Medulla oblongata (tissue), 1 donor: ENCODE measurements around the gene SGTA.
A peak's percentile ranks its signal among the peaks of the same experiment; 100 is the strongest.
"Not testable (repeated sequence)": the region's sequence is repeated elsewhere in the genome, so short reads cannot be mapped to it uniquely, and the experiment has no call there.

Experiments used
- DNase-seq: peaks from one replicate; pipeline ENCODE4 v3.0.0-alpha.2; 2015; ENCODE audit errors: extremely low spot score

SGTA gene

DNA sequence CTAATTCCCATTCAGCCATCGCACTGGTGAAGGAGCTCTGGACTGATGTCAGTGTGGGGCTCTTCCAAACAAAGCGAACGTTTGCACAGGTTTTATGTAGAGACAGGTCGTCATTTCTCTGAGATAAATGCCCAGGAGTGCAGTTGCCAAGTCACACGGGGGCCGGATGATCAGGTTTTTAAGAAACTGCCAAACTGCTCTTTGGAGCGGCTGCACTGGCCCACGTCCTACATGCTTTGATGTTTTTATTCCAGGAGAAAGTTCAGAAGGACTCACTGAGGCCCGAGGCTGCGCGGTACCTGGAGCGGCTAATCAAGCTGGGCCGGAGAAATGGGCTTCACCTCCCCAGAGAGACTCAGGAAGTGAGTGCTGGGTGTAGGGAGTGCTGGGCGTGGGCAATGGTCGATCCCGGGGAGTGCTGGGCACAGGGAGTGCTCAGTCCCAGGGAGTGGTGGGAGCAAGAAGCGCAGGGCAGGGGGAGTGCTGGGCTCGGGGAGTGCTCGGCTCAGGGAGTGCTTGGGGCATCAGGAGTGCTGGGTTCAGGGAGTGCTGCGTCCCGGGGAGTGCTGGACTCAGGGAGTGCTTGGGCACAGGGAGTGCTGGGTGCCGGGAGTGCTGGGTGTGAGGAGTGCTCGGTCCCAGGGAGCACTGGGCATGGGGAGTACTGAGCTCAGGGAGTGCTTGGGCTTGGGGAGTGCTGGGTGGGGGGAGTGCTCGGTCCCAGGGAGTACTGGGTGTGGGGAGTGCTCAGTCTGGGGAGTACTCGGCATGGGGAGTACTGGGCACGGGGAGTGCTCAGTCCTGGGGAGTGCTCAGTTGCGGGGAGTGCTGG is 13.0 kb upstream of the SGTA start:
- DNase-seq: no peak

DNA sequence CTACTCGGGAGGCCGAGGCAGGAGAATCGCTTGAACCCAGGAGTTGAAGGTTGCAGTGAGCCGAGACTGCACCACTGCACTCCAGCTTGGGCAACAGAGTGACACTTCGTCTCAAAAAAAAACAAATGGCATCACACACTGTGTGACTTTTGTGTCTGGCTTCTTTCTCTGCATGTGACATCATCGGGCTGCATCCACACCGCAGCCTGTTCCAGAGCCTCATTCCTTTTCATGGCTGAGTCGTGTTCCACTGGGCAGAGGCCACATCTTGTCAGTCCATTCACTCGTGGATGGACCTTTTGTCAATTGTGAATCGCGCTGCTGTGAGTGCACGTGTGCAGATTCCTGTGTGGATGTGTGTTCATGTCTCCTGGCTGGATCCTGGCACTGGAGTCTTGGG is 10.5 kb upstream of the SGTA start:
- no peak for DNase-seq

DNA sequence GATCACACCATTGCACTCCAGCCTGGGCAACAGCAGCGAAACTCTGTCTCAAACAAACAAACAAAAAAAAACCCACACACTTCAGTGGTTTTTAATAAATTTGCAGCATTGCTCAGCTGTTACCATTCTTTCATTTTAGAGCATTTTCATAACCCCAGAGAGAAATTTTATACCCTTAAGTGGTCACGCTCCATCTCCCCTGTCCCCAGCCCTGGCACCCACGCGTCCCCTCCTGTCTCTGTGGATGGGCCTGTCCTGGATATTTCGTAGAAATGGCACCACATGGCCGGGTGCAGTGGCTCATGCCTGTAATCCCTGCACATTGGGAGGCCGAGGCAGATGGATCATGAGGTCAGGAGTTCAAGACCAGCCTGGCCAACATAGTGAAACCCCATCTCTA is 10.1 kb upstream of the SGTA start:
- no peak for DNase-seq

DNA sequence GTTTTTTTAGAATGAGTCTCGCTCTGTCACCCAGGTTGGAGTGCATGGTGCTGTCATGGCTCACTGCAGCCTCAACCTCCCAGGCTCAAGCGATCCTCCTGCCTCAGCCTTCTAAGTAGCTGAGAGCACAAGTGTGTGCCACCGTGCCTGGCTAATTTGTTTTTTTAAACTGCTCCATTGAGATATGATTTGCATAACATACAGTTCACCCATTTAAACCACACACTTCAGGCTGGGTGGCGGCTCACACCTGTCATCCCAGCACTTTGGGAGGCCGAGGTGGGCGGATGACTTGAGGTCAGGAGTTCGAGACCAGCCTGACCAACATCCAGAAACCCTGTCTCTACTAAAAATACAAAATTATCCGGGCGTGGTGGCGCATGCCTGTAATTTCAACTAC is 9.6 kb upstream of the SGTA start:
- not testable (repeated sequence) for DNase-seq

DNA sequence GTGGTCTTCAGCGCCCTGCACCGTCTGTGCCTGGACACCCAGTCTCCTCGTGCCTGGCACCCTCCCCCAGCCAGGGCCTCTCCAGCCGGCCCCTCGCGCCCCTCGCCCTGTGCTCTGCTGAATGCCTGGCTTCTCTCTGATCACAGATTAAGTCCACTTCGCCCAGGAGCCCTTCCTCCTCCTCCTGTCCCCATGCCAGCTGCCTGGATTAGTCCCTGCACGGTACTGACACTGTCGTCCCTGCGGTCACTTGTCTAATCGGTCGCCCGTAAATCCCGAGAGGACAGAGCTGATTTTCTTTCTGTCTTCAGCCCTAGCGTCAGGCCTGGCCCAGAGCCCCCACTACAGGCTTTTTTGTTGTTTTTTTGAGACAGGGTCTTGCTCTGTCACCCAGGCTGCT is 8.8 kb upstream of the SGTA start:
- DNase-seq: no peak

DNA sequence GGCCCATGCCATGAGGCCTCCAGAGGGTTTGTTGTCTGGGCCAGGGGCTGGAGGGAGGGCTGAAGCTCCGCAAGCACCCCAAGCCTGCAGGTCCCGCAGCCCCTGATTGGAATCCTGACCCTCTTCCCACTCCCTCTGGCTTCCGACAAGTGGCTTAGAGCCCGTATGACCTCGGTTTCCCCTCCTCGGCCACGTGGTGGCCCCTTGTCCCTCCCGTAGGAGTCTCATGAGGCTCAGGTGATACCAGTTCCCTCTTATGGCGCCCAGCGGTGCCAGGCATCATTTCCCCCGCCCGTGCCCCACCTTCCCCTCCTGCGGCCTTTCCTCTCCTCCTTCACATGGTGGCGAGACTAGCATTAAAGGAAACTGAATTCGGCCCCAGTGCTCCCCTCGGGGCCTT is 8.4 kb upstream of the SGTA start:
- DNase-seq: no peak

DNA sequence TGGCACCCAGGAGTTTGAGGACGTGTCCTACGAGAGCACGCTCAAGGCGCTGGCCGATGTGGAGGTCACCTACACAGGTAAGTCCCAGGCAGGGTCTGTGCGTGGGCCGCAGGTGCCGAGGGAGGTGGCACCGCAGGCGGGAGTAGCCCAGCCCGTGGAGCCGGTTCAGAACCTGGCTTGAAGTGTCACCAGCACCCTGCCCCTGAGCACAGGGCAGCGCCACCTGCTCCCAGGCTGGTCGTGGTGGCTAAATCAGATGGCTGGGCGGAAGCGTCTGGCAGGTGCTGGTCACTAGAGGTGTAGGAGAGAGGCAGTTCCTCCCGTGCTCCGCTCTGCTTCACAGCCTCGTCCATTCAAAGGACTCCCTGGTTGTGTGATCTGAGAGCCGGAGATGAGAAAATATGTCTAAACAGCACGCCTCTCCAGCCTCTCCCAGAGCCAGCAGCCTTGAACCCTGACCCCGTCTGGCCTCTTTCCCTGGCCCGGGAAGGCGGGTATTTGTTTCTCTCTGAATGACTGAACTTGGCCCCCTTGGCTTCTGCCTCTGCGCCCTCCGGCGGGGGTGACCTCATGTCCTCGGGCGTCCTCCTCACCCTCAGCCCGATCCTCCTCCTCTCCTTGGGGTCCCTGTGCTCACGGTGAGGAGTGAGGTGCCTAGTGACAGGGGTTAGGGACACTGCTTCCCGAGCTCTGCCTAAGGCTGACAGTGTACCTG is 7.6 kb upstream of the SGTA start:
- no peak for DNase-seq

DNA sequence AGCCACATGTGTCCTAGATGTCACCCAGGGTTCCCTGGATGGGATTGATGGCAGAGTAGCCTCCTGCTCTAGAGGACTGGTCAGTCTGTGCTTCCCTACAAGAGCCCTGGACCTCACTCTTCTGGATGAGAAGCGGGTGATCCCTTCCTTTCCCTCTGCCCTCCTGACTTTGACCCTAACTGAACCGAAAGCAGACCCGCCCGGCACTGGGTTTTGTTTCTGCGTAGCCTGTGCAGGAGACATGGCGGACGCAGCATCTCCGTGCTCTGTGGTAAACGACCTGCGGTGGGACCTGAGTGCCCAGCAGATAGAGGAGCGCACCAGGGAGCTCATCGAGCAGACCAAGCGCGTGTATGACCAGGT is 7.1 kb upstream of the SGTA start:
- DNase-seq: no peak

DNA sequence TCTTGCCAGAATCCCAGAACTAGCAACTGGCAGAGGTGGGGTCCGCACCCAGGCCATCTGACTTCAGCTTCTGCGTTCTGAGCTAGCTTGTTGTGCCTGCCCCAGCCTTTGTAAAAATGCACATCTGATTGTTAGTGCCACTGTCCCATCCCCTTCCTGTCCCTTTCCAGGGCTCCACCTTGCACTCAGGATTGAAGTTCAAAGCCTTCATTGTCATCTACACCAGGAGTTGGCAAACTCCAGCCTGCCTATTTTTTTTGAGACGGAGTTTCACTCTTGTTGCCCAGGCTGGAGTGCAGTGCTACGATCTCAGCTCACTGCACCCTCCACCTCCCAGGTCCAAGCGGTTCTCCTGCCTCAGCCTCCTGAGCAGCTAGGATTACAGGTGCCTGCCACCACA is 5.2 kb upstream of the SGTA start:
- no peak for DNase-seq

DNA sequence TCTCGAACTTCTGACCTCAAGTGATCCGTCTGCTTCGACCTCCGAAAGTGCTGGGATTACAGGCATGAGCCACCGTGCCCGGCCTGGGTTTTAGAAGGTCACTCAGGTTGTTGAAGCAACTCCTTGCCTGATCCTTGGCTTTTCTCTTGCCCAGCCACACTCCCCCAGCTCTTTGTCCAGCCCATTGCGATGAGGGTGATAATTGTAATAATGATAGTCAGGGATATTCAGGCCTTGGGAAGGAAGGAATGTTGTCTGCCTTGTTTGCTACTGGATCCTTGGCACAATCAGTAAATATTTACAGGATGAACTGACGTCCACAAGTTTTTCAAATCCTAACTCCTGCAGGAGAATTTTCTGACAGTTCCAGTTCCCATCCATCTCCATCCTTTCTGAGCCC is 4.0 kb upstream of the SGTA start:
- DNase-seq: no peak

DNA sequence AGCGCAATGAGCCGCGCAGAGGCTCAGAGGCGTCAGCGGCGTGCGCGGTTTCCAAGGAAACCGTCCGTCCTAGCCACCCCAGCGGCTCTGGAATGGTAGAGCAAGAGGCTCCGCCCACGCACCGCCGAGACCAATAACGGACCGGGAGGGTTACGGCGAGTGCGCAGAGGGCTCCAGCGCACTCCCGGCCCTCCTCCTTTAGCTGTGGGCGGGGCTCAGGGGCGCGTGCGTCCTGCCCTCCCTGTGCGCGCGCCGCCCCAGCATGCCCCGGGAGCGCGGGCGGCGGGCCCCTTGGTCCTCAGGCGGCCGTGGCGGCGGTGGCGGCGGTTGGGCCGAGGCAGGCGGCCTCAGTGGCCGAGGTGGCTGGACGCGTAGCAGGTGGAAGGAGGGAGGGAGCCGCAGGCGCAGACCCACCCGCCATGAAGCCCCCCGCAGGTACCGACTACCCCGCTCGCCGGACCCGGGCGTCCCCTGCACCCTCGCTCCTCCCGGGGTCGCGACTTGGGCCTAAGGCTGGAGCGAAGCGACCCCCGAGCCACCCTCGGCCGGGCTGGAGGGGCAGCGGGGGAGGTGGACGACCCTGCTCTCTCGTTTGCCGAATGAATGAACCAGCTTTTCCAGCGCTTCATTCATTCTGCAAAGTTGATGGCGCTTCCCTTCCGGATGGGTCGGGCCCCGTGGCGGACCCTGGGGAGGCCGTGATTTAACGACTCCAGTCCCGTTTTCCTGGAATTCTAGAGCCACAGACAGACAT is 2.3 kb upstream of the SGTA start, which contains the start of gene THOP1:
Gene THOP1 (plus strand): TSS at position 260 of the 754 bp plus-strand sequence. CDS start 160 bp downstream, at position 420.
- DNase-seq: peak; percentile 99

DNA sequence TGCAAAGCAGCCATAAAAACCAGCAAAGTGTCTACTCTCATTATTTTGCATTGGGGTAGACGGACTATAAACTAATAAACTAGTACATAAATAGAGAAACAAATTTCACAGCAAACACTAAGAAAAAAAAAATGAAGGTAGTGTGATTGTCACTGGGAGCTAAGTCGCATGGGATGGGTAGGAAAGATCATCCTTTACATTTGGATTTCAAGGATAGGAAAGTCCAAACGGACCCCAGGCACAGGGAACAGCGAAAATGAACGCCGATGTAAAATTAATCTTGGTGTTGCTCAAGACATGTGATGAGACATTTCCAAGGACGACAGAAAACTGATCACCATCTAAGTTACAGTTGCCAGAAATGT is 690 bp upstream of the SGTA start:
- no peak for DNase-seq

DNA sequence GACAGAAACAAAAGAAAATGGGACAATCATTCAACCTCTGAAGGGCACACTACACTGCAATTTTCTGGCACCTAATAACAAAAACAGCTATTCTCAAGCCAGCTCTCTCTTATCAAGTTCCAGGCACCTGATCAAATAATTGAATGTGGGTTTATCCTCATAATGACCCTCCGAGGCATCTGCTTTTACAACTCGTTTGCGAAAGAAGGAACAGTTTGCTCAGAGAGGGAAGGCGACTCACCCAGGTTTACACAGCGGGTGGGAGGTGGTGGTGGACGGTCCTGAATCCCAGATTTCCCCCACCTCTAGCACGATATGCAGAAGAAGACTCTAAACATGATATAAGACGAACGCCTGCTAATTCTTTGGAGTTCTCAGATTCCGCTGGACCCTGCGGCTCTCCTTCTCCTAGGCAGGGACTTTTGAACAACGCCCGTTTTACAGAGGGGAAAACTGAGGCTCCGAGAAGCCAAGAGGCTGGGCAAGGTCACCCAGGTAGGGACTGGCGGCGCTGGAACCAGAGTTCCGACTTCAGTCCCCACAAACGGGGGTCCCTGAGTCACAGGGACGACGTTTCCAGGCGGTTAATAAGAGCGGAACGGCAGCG is 641 bp downstream of the SGTA start:
- no peak for DNase-seq

DNA sequence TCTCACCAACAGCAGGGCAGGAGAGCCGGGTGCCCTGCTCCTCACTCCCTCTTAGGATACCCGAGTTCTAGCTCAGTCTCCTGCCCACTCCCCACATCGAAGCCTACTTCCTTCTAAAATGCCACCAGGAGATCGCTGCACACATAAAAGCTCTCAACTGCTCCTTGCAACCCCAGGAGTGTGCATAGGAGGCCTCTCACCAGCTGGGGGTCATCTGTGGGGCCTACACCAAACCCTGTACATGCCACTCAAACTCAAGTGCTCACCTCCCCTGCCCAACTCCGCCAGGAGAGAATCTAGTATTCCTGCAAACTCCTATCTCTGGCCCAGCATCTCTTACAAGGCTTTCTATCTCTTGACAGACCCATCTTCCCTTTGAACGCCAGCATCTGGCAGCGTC is 2.8 kb downstream of the SGTA start:
- no peak for DNase-seq

DNA sequence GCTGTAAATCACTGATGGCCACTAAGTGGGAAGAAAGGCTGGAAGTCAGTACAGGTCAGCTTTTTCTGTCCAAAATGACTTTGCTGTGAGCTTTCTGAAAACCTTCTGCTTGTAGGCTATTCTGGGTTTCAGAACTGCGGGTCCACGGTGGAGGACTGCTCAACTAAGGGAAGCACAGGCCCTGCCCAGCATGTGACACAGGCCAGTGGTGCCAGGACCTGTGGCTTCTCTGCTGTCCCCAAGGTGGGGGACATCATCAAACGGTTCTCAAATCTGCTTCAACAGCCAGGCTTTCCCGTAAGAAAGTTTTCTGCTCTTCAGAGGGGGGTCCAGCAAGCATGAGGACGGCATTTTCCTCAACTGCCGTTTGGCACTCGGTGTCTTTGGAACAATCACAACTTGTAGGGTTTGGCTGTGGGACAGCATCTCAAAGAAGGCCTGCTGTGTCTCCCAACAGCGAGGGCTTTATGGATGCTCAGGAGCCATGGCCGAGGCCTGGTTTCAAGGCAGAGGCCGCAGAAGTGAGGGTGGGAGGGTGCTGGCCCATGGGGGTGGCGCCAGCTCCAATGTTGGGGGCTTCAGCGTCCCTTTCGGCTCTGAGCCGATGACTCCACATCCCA is 3.8 kb downstream of the SGTA start:
- DNase-seq: peak; percentile 81

DNA sequence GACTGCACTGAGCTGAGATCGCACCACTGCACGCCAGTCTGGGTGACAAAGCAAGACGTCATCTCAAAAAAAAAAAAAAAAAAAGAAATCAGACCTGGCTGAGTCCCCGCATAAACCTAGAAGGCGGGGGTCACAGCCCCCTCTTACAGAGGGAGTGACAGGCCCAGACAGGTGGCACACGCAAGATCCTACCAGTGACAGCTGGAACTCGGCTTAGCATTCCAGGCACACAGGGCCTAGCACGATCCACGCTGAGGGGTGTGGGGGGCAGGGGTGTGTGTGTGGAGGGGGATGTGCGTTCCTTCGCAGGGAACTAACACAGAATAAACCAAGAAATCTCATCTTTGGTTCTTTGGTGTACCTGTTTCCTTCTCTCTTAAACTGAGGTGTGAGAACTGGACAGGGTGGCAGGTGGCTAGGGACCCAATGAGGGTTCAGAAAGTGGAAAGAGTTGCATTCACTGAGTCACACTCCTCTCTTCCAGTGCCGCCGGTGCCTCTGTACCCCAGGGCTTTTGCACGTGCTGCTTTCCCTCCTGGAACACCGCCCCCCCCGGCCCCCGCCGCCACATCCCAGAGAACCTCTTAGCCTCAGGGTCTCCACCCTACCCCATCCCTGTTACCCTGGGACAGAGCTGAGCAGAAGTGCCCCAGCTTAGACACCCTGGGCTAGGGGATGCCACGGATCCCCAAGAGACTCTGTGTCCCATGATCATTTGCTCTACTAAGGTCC is 5.0 kb downstream of the SGTA start:
- DNase-seq: no peak

DNA sequence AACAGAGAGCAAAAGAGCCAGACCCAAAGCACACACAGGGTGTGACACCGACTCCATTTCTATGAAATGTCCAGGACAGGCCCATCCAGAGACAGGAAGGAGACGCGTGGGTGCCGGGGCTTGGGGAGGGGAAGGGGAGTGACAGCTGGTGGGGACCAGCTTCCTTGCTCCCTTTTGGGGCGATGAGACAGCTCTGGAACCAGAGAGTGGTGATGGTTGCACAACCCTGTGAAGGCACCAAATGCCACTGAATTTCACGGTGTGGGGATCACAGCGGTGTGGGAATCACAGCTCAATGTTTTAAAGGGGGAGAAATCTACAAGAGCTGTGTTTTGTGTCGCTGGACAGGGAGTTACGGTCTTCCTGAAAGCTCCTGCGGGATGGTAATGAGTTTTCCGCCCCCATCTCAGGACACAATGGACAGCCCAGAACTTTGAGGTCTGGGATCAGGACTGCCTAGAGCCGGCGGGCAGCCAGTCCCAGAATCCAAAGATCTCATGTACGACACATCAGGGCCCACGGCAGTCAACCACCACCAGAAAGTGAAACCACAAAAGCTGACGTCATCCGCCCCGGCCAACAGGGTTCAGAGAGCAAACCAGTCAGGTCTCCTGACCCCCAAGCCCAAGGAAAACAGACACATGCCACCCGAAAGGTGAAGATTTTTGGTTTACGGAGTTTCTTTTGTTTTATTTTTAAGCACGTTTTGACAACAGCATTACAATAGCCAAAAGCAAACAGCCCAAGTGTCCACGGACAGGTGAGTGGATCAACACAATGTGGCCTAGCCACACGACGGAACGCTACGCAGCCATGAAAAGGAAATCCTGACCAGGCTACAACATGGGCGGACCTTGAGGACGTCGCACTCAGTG is 7.3 kb downstream of the SGTA start:
- peak; percentile 76 for DNase-seq

DNA sequence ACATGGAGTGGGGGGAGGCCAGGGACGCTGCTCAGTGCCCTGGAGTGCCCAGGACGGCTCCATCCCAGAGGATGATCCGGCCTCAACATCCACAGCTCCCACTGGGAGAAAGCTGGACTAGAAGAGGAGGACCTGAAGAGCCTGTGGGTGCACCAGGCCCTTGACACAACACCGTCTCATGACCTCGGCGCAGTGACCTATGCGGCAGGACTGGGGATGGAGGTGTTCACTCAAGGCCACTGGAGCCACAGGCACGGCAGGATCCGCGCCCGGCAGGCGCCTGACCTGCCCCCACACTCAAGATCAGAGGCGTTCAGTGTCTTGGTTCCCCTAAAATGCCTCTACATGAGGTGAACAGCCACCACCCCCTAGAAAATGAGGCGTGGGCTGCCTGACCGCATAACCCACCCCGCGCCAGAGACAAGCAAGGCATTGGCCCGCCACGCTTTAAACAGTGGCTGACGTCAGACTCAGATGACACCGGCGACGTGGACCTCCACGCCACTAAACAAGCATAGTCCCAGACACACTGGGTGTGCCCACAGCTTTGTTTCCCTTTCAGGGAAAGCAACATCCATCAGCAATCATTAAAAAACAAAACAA is 8.0 kb downstream of the SGTA start:
- peak; percentile 72 for DNase-seq

DNA sequence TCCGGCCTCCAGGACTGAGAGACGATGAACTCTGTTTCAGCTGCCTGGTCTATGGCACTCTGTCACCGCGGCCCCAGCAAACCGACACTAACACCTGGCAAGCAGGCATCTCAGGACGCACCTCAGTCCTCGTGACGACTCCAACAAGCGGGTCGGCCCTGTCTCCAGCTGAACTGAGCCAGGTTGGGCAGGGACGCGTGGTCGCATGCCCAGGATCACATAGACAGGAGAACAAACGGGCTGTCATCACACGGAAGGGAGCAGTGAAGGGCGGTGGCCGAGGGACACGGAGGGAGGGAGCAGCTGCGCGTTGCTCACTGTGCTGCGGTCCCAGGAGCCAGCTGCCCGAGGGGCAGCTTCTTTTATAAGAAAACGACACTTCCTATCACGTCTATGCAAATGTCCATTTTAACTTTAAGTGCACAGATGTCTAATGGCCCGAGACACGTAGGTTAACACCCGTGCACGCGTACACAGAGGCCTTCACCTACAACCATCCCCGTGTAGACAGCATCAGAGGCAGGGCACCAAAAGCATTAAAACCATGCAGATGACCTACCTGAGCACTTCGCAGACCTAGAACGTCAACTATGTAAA is 8.9 kb downstream of the SGTA start:
- DNase-seq: no peak
